Neural progenitor cell (in vitro differentiated cells): ENCODE measurements around the gene DOCK4.

ENCODE experiments used
- CTCF ChIP-seq: fragments of 200-600 bp; sonication (generic); IDR thresholded peaks from 2 replicates; pipeline ENCODE4 v1.5.1; 2017; ENCODE audit warnings: antibody characterized with exemption, mild to moderate bottlenecking
- EZH2 ChIP-seq: fragments of 200-600 bp; sonication (generic); IDR thresholded peaks from 2 replicates; pipeline ENCODE4 v1.6.1; 2017; ENCODE audit warnings: antibody characterized with exemption, mild to moderate bottlenecking, moderate library complexity
- EZH2phosphoT487 ChIP-seq: fragments of 200-600 bp; sonication (generic); IDR thresholded peaks from 2 replicates; pipeline ENCODE4 v1.6.1; 2017; ENCODE audit warnings: antibody characterized with exemption

- TF ChIP-seq CTCF (no peak), EZH2 (no peak), EZH2phosphoT487 (no peak)
These were observed 342.9 kb downstream of the DOCK4 start for GRCh38 chr7:111863269-111863668.
